Measurements from ENCODE around the gene RASL10A.
A peak's percentile ranks its signal among the peaks of the same experiment; 100 is the strongest.

The RASL10A gene

GRCh38 chr22:29331213-29331612 lies 15.7 kb upstream of the RASL10A start:
- H3K36me3 Mint-ChIP-seq: peaks cover 2% of the 10 kb centered on the region
- no peak overlapping the region for H3K27ac Mint-ChIP-seq
- H3K9me3 Mint-ChIP-seq: no peaks in the 10 kb centered on the region
- H3K27me3 Mint-ChIP-seq: no peaks in the 10 kb centered on the region
- no peaks in the 10 kb centered on the region for H3K4me1 Mint-ChIP-seq
- no peak overlapping the region for H3K4me3 Mint-ChIP-seq

DNA sequence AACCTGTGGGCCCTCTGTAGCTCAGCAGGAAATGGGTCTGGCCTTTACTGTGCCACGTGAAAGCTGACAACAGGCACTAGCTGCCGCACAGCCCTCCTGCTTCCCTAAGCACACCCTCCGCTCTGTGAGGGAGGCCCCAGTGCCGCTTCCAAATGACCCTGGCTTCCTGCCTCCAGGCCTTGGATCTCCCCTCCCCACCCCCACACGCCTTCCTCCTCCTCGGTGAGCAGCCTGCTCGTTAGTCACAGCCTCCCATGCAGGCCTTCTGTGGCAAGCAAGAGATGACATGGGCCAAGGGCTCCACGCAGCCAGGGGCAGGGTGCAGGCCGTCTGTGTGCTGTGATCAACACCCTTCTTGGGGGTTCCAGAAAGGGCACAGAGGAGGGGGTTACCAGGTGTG lies 15.3 kb upstream of the RASL10A start:
- Mint-ChIP-seq H3K36me3 (peaks cover 2% of the 10 kb centered on the region), H3K4me3 (no peak overlapping the region), H3K27ac (no peak overlapping the region), H3K4me1 (no peaks in the 10 kb centered on the region), H3K9me3 (no peaks in the 10 kb centered on the region), H3K27me3 (no peaks in the 10 kb centered on the region)

DNA sequence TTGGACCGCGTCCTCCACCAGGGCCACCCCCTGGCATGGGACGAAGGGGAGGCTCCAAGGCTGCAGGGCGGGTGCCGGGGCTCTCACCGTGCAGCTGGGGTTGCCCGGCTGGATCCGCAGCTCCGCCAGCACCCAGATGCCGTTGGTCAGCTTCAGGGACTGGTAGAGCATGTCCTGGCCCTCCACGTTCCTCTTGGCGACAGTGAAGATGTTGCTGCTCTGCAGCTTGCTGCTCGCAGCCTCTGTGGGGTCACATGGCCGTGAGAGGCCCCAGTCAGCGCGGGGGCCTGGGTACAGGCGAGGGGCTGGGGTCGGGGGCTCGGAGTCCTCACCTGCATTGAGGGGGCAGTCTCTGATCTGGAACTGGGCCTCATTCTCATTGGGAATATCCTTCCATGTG lies 14.8 kb upstream of the RASL10A start:
- H3K27me3 Mint-ChIP-seq: no peaks in the 10 kb centered on the region
- no peaks in the 10 kb centered on the region for H3K4me1 Mint-ChIP-seq
- no peaks in the 10 kb centered on the region for H3K9me3 Mint-ChIP-seq
- no peak overlapping the region for H3K27ac Mint-ChIP-seq
- peaks cover 2% of the 10 kb centered on the region for H3K36me3 Mint-ChIP-seq
- H3K4me3 Mint-ChIP-seq: no peak overlapping the region

- no peaks in the 10 kb centered on the region for H3K4me1 Mint-ChIP-seq
- no peak overlapping the region for H3K27ac Mint-ChIP-seq
- no peaks in the 10 kb centered on the region for H3K27me3 Mint-ChIP-seq
- no peak overlapping the region for H3K4me3 Mint-ChIP-seq
- H3K9me3 Mint-ChIP-seq: no peaks in the 10 kb centered on the region
- H3K36me3 Mint-ChIP-seq: peaks cover 2% of the 10 kb centered on the region
Measured at GRCh38 chr22:29329581-29329980, 14.1 kb upstream of the RASL10A start.

DNA sequence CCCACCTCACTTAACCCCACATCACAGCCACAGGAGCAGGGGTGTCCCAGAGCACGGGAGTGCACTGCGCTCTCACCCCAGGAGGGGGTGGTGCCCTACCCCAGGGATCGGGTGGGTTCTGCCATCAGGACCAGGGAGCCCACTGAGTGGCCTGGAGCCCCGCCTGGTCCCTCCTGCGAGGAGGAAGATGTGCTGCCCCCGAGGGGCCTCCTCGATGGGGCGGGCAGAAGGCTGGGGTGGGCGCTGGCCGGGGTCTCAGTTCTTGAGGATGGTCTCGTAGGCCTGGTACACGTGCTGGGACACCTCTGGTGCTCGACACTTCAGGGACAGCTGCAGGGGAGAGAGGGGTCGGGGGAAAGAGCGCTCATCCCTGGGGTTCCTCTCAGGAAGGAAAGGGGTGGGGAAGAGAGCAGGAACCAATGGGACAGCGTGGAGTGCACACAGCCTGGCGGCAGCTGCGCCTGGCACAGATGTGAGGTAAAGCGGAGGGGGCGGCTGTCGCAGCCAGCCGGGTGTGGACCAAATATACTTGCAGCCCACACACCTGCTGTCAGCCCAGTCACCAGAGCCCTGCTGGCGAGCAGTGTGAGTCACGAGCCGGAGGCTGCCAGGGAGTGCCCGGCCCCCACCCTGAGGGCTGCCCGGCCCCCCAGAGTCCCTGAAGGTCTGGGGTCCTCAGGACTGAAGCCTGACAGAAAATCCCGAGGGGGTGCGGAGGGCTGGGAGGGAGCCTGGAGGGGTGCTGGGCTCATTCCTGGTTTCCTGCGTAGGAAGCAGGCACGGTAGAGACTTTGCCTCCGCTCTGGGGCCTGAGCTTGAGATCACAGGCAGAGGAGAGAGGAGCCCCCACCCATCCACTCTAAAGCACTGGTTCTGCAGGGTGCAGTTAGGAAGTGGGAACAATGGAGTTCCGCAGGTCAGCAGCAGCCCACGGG lies 13.3 kb upstream of the RASL10A start:
- H3K27me3 Mint-ChIP-seq: no peaks in the 10 kb centered on the region
- H3K9me3 Mint-ChIP-seq: no peaks in the 10 kb centered on the region
- H3K4me3 Mint-ChIP-seq: no peak overlapping the region
- no peak overlapping the region for H3K27ac Mint-ChIP-seq
- peaks cover 2% of the 10 kb centered on the region for H3K36me3 Mint-ChIP-seq
- no peaks in the 10 kb centered on the region for H3K4me1 Mint-ChIP-seq

- no peak overlapping the region for H3K27ac Mint-ChIP-seq
- no peak overlapping the region for H3K4me3 Mint-ChIP-seq
- peaks cover 2% of the 10 kb centered on the region for H3K36me3 Mint-ChIP-seq
- H3K4me1 Mint-ChIP-seq: no peaks in the 10 kb centered on the region
- no peaks in the 10 kb centered on the region for H3K9me3 Mint-ChIP-seq
- no peaks in the 10 kb centered on the region for H3K27me3 Mint-ChIP-seq
Measured at GRCh38 chr22:29328055-29328454, 12.6 kb upstream of the RASL10A start.

DNA sequence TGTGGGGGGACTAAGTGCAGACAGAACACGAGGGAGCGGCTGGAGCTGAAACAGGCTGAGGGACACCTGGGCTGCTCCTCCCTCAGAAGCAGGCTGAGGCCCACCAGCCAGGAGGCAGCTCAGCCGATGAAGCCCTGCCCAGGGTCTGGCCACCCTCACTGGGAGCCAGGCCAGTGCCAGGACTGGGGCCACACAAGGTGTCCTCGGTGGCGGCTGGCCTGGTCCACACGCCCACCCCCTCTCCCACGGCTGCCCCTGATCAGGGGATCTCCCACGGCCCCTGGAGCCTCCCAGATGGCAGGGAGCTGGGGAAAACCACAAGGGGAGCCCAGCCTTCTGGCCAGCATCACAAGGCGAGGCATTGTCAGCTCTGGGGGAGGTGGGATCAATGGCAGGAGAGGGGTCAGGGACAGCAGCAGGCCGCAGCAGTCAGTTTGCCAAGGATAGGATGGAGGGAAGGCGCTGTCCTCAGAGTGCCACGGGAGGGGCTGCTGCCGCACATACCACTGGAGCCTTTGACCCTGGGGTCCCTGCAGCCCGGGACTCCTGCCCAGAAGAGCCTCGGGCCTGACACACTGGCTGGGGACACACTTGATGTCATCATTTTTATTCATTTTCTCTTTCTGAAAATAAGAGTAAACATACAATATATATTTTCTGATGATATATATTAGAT lies 11.7 kb upstream of the RASL10A start:
- peaks cover 2% of the 10 kb centered on the region for H3K36me3 Mint-ChIP-seq
- no peak overlapping the region for H3K27ac Mint-ChIP-seq
- no peaks in the 10 kb centered on the region for H3K4me1 Mint-ChIP-seq

GRCh38 chr22:29326481-29326880 lies 11.0 kb upstream of the RASL10A start:
- no peaks in the 10 kb centered on the region for H3K27me3 Mint-ChIP-seq
- no peak overlapping the region for H3K27ac Mint-ChIP-seq
- H3K4me1 Mint-ChIP-seq: no peaks in the 10 kb centered on the region
- no peak overlapping the region for H3K4me3 Mint-ChIP-seq
- H3K36me3 Mint-ChIP-seq: peaks cover 2% of the 10 kb centered on the region
- no peaks in the 10 kb centered on the region for H3K9me3 Mint-ChIP-seq

More for the DNA sequence above, 11.7 kb upstream of the RASL10A start:
- no peaks in the 10 kb centered on the region for H3K27me3 Mint-ChIP-seq
- no peaks in the 10 kb centered on the region for H3K9me3 Mint-ChIP-seq
- no peak overlapping the region for H3K4me3 Mint-ChIP-seq

DNA sequence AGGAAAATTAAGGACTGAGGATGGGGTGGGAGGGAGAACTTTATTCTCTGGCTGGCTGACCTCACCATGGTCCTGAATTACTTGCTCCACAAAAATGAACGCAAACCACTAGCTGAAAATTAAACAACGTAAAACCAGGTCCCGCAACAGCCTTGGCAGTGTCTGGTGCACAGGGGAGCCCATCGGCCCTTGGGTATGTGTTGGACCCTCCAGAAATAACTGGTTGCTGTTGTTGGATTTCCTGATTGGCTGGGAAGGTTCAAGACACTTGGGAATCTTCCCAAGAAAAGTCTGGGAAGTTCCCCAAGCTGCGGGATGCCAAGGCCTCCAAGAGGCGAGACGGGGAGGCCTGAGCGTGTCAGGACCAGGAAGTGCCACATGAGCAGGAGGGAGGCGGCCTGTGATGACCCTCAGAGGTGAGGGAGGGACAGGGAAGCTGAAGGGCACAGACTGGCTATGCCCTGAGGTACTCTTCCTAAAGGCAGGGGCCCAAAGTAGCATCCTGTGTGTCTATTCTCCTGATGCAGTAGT lies 10.4 kb upstream of the RASL10A start:
- Mint-ChIP-seq H3K36me3 (peaks cover 2% of the 10 kb centered on the region), H3K4me3 (no peak overlapping the region), H3K27ac (no peak overlapping the region), H3K27me3 (no peaks in the 10 kb centered on the region), H3K4me1 (no peaks in the 10 kb centered on the region), H3K9me3 (no peaks in the 10 kb centered on the region)

DNA sequence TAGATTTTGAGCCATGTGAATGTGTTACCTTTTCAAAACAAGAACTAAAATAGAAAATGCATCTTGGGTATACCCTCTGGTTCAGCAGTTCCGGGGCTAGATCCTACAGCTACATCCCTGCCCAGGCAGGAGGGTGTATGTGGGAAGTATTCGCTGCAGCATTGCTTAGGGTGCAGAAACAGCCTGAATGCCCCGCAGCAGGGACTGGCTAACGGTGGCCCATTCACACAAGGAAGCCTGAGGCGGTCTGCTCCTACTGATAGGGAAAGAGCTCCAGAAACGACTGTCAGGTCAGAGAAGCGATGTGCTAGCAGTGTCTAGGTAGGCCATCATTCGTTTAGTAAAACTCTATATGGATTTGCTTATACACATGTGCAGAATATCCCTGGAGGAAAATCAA lies 9.9 kb upstream of the RASL10A start:
- no peaks in the 10 kb centered on the region for H3K9me3 Mint-ChIP-seq
- no peaks in the 10 kb centered on the region for H3K27me3 Mint-ChIP-seq
- no peaks in the 10 kb centered on the region for H3K4me1 Mint-ChIP-seq
- no peak overlapping the region for H3K4me3 Mint-ChIP-seq
- no peak overlapping the region for H3K27ac Mint-ChIP-seq
- peaks cover 2% of the 10 kb centered on the region for H3K36me3 Mint-ChIP-seq

GRCh38 chr22:29323641-29324040 lies 8.1 kb upstream of the RASL10A start:
- no peaks in the 10 kb centered on the region for H3K9me3 Mint-ChIP-seq

DNA sequence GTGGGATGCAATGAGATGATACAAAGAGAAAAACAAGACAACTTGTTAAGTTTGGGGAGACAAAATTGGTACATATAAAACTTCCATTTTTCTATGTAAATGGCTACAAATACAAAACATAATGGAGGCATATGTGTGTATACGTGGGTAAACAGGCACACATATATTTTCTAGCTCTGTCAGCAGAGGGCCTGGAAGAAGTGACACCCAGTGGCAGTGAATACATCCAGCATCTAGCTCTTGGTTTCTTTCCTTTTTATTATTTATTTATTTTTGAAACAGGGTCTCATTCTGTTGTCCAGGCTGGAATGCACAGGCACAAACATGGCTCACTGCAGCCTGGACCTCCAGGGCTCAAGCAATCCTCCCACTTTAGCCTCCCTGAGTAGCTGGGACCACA lies 5.0 kb upstream of the RASL10A start:
- peaks cover 4% of the 10 kb centered on the region for H3K4me1 Mint-ChIP-seq

More at GRCh38 chr22:29323641-29324040, 8.1 kb upstream of the RASL10A start:
- Mint-ChIP-seq H3K4me1 (no peaks in the 10 kb centered on the region), H3K4me3 (no peak overlapping the region), H3K27me3 (no peaks in the 10 kb centered on the region), H3K36me3 (peaks cover 2% of the 10 kb centered on the region), H3K27ac (no peak overlapping the region)

DNA sequence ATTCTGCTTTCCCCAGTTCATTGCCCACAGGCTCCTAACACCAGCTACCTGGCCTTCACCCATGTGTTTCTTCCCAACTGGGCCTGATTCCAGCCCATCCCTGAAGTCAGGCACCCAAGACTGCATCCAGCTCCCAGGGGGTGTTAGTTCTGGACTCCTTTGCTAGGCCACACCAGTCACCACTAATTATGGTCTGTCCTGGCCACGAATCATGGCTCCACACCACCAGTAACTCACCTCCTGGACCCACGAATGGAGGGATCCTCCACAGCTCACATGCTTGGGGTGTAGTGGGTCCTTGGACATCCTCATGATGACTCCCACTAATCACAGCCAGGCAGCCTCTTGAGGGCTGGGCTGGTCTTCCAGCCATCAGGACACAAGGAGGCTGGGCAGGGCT lies 3.6 kb upstream of the RASL10A start:
- no peaks in the 10 kb centered on the region for H3K9me3 Mint-ChIP-seq
- peaks cover 12% of the 10 kb centered on the region for H3K27me3 Mint-ChIP-seq
- H3K4me1 Mint-ChIP-seq: peaks cover 11% of the 10 kb centered on the region
- no peak overlapping the region for H3K27ac Mint-ChIP-seq
- H3K36me3 Mint-ChIP-seq: no peaks in the 10 kb centered on the region
- no peak overlapping the region for H3K4me3 Mint-ChIP-seq

More for the DNA sequence above, 5.0 kb upstream of the RASL10A start:
- H3K36me3 Mint-ChIP-seq: no peaks in the 10 kb centered on the region
- no peak overlapping the region for H3K4me3 Mint-ChIP-seq
- no peak overlapping the region for H3K27ac Mint-ChIP-seq
- peaks cover 6% of the 10 kb centered on the region for H3K27me3 Mint-ChIP-seq
- no peaks in the 10 kb centered on the region for H3K9me3 Mint-ChIP-seq

- no peaks in the 10 kb centered on the region for H3K36me3 Mint-ChIP-seq
- H3K27ac Mint-ChIP-seq: no peak overlapping the region
- no peak overlapping the region for H3K4me3 Mint-ChIP-seq
- peaks cover 19% of the 10 kb centered on the region for H3K4me1 Mint-ChIP-seq
- no peaks in the 10 kb centered on the region for H3K9me3 Mint-ChIP-seq
- H3K27me3 Mint-ChIP-seq: peaks cover 21% of the 10 kb centered on the region
Measured at GRCh38 chr22:29317827-29318454, 2.4 kb upstream of the RASL10A start.

GRCh38 chr22:29316141-29316828 lies 788 bp upstream of the RASL10A start:
- Mint-ChIP-seq H3K4me3 (peak overlapping the region; percentile 19), H3K27ac (no peak overlapping the region), H3K9me3 (no peaks in the 10 kb centered on the region), H3K4me1 (peaks cover 24% of the 10 kb centered on the region), H3K27me3 (peaks cover 29% of the 10 kb centered on the region), H3K36me3 (no peaks in the 10 kb centered on the region)

All from activated naive CD4-positive, alpha-beta T cell treated with anti-CD3 and anti-CD28 coated beads, Interleukin-2, amount 50 U/mL, for 24 hours (primary cell).